Heart right ventricle (tissue), 16 donors: ENCODE results near the gene XCL2. TPM values are rescaled to one million over a fixed set of nuclear protein-coding genes. Genes with fewer than 3 reads are reported as not detected.
"Not testable (repeated sequence)": the region's sequence is repeated elsewhere in the genome, so short reads cannot be mapped to it uniquely, and the experiment has no call there.

ENCODE experiments used
- ATAC-seq, 8 donors: fragments of 200-7000 bp; cut with Tn5 transposase; one replicate each; pipeline ENCODE4 v1.9.1; 2020; ENCODE audit warnings: mild to moderate bottlenecking in 8 of 8, moderate library complexity in 8 of 8, moderate number of reproducible peaks in 1 of 8
- DNase-seq, 2 donors: peaks; one replicate each; pipeline ENCODE4 v3.0.0-alpha.2; 2020
- H3K27ac ChIP-seq, 10 donors: fragments of 200-600 bp; sonication (generic) in 2 of 10; one replicate each; pipeline versions ENCODE4 v1.5.0 to v1.8.0; 2020 to 2022; ENCODE audit warnings: mild to moderate bottlenecking in 3 of 10
- H3K27me3 ChIP-seq, 7 donors: fragments of 200-600 bp; one replicate each; pipeline ENCODE4 v1.8.0; 2021 to 2022; ENCODE audit warnings: mild to moderate bottlenecking in 2 of 7
- H3K36me3 ChIP-seq, 9 donors: fragments of 200-600 bp; sonication (generic) in 1 of 9; one replicate each; pipeline versions ENCODE4 v1.5.0 to v1.8.0; 2020 to 2022; ENCODE audit warnings: mild to moderate bottlenecking in 2 of 9
- H3K4me1 ChIP-seq, 9 donors: fragments of 200-600 bp; sonication (generic) in 1 of 9; one replicate each; pipeline versions ENCODE4 v1.5.0 to v1.8.0; 2020 to 2022; ENCODE audit warnings: mild to moderate bottlenecking in 4 of 9
- H3K4me3 ChIP-seq, 10 donors: fragments of 200-600 bp; sonication (generic) in 2 of 10; one replicate each; pipeline versions ENCODE4 v1.5.0 to v1.8.0; 2020 to 2022; ENCODE audit warnings: mild to moderate bottlenecking in 7 of 10, moderate library complexity in 2 of 10
- H3K9me3 ChIP-seq, 11 donors: fragments of 200-600 bp in 10 of 11; sonication (generic) in 2 of 11; one replicate each; pipeline versions ENCODE4 v1.5.0 to v1.8.0; 2013 to 2022; ENCODE audit warnings: mild to moderate bottlenecking in 2 of 11, control low read depth in 1 of 11, moderate library complexity in 1 of 11
- CTCF ChIP-seq, 9 donors: fragments of 200-600 bp; sonication (generic) in 2 of 9; IDR thresholded peaks; one replicate each; pipeline versions ENCODE4 v1.5.0 to v1.8.0; 2021 to 2022; ENCODE audit warnings: antibody characterized with exemption in 9 of 9, mild to moderate bottlenecking in 5 of 9, moderate library complexity in 1 of 9
- WGBS, 2 donors: extraction: QIAGEN DNeasy Blood & Tissue Kit; methylation state at CpG; one replicate each; pipeline ENCODE4 v1.1.7; 2013; ENCODE audit warnings: inconsistent platforms in 1 of 2; 5-methylcytosine and 5-hydroxymethylcytosine counted together
- intact Hi-C, 10 donors: fragments of 100-400 bp; cut with DNase I; formaldehyde crosslinking; loops; one replicate each; pipeline versions ENCODE4 v1.11.1 to v1.14.2; 2022
- long read RNA-seq, 3 donors: library from polyadenylated mRNA; unstranded; transcript quantifications; one replicate each; pipeline ENCODE4 v2.0.0, GENCODE V29; 2020 to 2021
- polyA plus RNA-seq, 2 donors: library from polyadenylated mRNA; stranded (reverse); fragments of 200-250 nt; gene quantifications; one replicate each; pipeline ENCODE4 v1.2.3, GENCODE V29; 2013
- total RNA-seq, 10 donors: library from RNA; stranded (reverse); fragmentation: NEBNext Ultra II Directional in 3 of 10; extraction: Animal tissue kit (Norgen Biotek cat#: 25700) in 3 of 10; gene quantifications; one replicate each; pipeline versions ENCODE4 v1.2.1 to v1.2.4, GENCODE V29; 2021 to 2023
- donor health status: Arrhythmogenic right ventricular cardiomyopathy.
- donor health status: ischemic (EF 13 %, LVEDD 7.1; RV severe dilation, severe dysfunction).
- donor health status: healthy with polysubstance abuse.
- donor health status: DM: no; HTN: yes; CAD: no.
- donor health status: DM: no; HTN: no; CAD: no.
- donor health status: ischemic (EF 25% LVEDD 6.9; RV normal size, moderate dysfunction).
- donor health status: ischemic (EF 25% LVEDD 5.7; RV mildly dilated, moderate dysfunction).
- donor health status: healthy.
- donor health status: DM: yes; HTN: yes; CAD: no.
- donor health status: Ischemic cardiomyopathy.
- donor health status: ischemic (EF 35%, LVEDD 5.7; RV mildly dilated, moderate dysfunction).
- donor health status: nonischemic (EF 11% LVEDD 7.7; RV severe dilation, severe dysfunction).
- donor health status: DM: yes; HTN: yes; CAD: no.
- donor health status: PGD.
- donor health status: ischemic (EF 29% LVEDD 5.4; RV normal size, mild dysfunction).
- donor health status: nonischemic (EF 23%, LVEDD 6.1; RV moderate dilation, normal function).

The XCL2 gene
- total RNA-seq (1 to 10 TPM in 1 of 10 donors, under 1 TPM in 1, not detected in 8; 0.54 to 7.5 TPM), polyA plus RNA-seq (under 1 TPM in 1 of 2 donors, not detected in 1; 0.17 TPM)
- long read RNA-seq, donor 1, result 0 reads
- long read RNA-seq, donor 2, result 0 reads
- long read RNA-seq, donor 3, result 0 reads

- H3K36me3 ChIP-seq, intact Hi-C loops, H3K27ac ChIP-seq, DNase-seq, H3K27me3 ChIP-seq, H3K4me3 ChIP-seq, ATAC-seq, H3K9me3 ChIP-seq, H3K4me1 ChIP-seq: not testable (repeated sequence)
- 80% methylated on average over 5 of the region's 8 CpGs for WGBS, 2 donors
Measured at GRCh38 chr1:168543840-168544498, at the start of gene XCL2. Gene XCL2 (minus strand): TSS chr1:168543997. CDS start chr1:168543964, 33 bp downstream.

- TF ChIP-seq CTCF (IDR thresholded peaks at IDR 0.05), result no peak
- H3K9me3 ChIP-seq, result peaks cover 0 to 15% (median 0%) of the 10 kb centered on the region in 11 donors
- intact Hi-C loops, result loop anchor here in 2 of 10 donors (10.0 kb wide), 1 partner anchor 953 kb away; no protein-coding TSS in a partner anchor
- no peak for DNase-seq
- H3K4me3 ChIP-seq, result no peak overlapping the region
- ATAC-seq, result no peak
- H3K27me3 ChIP-seq, result peaks cover 0 to 6% (median 0%) of the 10 kb centered on the region in 7 donors
- no peaks in the 10 kb centered on the region for H3K4me1 ChIP-seq
- WGBS, 2 donors, result 74 to 82% methylated on average over 2 of the region's 2 CpGs
- H3K27ac ChIP-seq, result no peak overlapping the region
- no peaks in the 10 kb centered on the region for H3K36me3 ChIP-seq
Measured at GRCh38 chr1:168591641-168592250, 47.9 kb upstream of the XCL2 start.

- Histone ChIP-seq H3K4me1 (peaks cover 0 to under 1% (median 0%) of the 10 kb centered on the region in 9 donors), H3K9me3 (peaks cover 0 to 8% (median 0%) of the 10 kb centered on the region in 11 donors), H3K27me3 (peaks cover 0 to 6% (median 0%) of the 10 kb centered on the region in 7 donors), H3K36me3 (no peaks in the 10 kb centered on the region), H3K4me3 (no peak overlapping the region), H3K27ac (no peak overlapping the region)
- TF ChIP-seq CTCF (IDR thresholded peaks at IDR 0.05), result no peak
- intact Hi-C loops, result loop anchor here in 2 of 10 donors (10.0 kb wide), 1 partner anchor 954 kb away; no protein-coding TSS in a partner anchor
- DNase-seq (no peak), ATAC-seq (no peak)
- 94 to 96% methylated on average over 5 of the region's 5 CpGs for WGBS, 2 donors
Measured at GRCh38 chr1:168591066-168591465, 47.3 kb upstream of the XCL2 start.

GRCh38 chr1:168589167-168589566 is 45.4 kb upstream of the XCL2 start:
- Histone ChIP-seq H3K27ac (no peak overlapping the region), H3K36me3 (no peaks in the 10 kb centered on the region), H3K4me1 (peaks cover 0 to 16% (median 4%) of the 10 kb centered on the region in 9 donors), H3K27me3 (peaks cover 0 to 6% (median 0%) of the 10 kb centered on the region in 7 donors), H3K9me3 (no peaks in the 10 kb centered on the region), H3K4me3 (no peak overlapping the region)
- TF ChIP-seq CTCF (IDR thresholded peaks at IDR 0.05), result no peak
- 79 to 82% methylated on average over 2 of the region's 2 CpGs for WGBS, 2 donors
- DNase-seq (no peak), ATAC-seq (no peak)
- intact Hi-C loops, result no loop called here
